Hepatocyte (in vitro differentiated cells): ENCODE results near the gene DCAF12.

Source experiments
- EZH2 ChIP-seq: fragments of 200-600 bp; sonication (generic); IDR thresholded peaks from 2 replicates; pipeline ENCODE4 v1.6.1; 2016; ENCODE audit warnings: antibody characterized with exemption, mild to moderate bottlenecking, borderline replicate concordance
- EZH2phosphoT487 ChIP-seq: fragments of 200-600 bp; sonication (generic); IDR thresholded peaks from one replicate; pipeline ENCODE4 v1.6.1; 2018; ENCODE audit warnings: antibody characterized with exemption, mild to moderate bottlenecking, low read depth, moderate library complexity; ENCODE audit not compliant: unreplicated experiment, severe bottlenecking
- TF ChIP-seq, protein P1 (sequence below): fragments of 200-600 bp; sonication (generic); IDR thresholded peaks from 2 replicates; pipeline ENCODE4 v1.5.1; 2016; ENCODE audit warnings: antibody characterized with exemption, mild to moderate bottlenecking; ENCODE audit not compliant: poor library complexity

DNA sequence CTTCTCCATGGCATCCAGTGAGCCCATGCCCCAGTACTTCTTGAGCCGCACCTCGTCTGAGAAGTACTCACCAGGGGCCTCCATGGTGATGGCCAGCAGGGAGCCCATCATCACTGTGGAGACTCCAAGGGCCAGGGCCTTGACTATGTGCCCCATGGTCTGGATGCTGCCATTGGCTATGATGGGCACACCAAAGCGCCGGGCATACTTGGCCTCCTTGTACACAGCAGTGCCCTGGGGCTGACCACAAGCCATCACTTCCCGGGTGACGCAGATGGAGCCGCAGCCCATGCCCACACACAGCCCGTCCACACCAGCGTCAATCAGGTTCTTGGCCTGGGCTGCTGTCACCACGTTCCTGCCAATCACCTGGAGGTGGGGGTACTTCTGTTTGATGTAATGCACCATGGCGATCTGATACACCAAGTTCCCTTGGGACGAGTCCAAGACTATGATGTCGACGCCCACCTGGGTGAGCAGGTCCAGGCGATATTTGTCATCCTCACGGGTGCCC lies 7.0 kb upstream of the DCAF12 start:
- TF ChIP-seq, protein P1, sequence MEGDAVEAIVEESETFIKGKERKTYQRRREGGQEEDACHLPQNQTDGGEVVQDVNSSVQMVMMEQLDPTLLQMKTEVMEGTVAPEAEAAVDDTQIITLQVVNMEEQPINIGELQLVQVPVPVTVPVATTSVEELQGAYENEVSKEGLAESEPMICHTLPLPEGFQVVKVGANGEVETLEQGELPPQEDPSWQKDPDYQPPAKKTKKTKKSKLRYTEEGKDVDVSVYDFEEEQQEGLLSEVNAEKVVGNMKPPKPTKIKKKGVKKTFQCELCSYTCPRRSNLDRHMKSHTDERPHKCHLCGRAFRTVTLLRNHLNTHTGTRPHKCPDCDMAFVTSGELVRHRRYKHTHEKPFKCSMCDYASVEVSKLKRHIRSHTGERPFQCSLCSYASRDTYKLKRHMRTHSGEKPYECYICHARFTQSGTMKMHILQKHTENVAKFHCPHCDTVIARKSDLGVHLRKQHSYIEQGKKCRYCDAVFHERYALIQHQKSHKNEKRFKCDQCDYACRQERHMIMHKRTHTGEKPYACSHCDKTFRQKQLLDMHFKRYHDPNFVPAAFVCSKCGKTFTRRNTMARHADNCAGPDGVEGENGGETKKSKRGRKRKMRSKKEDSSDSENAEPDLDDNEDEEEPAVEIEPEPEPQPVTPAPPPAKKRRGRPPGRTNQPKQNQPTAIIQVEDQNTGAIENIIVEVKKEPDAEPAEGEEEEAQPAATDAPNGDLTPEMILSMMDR: no peak
- TF ChIP-seq EZH2 (no peak), EZH2phosphoT487 (no peak)
